HL-60/S4 treated with phorbol 12-myristate 13-acetate at 8.2 ng/mL for 4 days and 3 days (cell line): ENCODE data around the gene GPR75.
"Not testable (repeated sequence)": the region's sequence is repeated elsewhere in the genome, so short reads cannot be mapped to it uniquely, and the experiment has no call there.

Experiments
- in situ Hi-C: fragments of 300-500 bp; cut with MboI; formaldehyde crosslinking; loops from 2 replicates; pipeline ENCODE4 v1.15.0; 2022; ENCODE audit warnings: low sequenced_read_pairs

Gene GPR75

DNA sequence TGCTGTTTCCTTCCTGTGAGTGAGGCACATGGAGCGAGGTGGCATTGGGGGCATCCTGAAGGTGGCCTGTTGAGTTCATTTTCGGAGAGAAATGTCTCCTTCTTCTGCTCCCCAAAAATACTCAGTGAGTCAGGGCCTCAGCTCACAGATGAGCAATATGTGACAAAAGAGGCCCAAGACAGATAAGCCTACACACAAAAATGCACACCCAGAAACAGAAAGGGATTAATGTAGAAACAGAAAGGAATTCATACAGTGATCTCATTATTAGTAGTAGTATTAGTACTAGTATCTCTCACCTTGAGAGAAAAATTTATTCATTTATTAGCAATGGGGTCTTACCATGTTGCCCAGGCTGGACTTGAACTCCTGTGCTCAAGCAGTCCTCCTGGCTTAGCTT is 5.1 kb downstream of the GPR75 start:
- in situ Hi-C loops: no loop called here

DNA sequence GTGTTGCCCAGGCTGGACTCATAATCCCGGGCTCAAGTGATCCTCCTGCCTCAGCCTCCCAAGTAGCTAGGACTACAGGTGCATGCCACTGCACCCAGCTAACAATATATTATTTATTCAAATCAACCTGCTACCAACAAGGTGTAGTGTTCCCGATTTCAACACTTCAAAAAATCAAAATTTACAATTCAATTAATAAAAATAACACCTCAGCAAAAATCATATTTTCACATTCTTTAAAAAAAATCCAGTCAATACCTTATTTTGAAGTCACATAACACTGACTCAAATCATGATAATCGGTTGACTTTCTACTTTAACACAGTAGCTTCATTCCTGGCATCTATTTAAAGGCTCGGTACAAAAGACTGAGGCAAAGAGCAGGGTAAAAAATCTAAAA is 7.2 kb downstream of the GPR75 start:
- in situ Hi-C loops: no loop called here

DNA sequence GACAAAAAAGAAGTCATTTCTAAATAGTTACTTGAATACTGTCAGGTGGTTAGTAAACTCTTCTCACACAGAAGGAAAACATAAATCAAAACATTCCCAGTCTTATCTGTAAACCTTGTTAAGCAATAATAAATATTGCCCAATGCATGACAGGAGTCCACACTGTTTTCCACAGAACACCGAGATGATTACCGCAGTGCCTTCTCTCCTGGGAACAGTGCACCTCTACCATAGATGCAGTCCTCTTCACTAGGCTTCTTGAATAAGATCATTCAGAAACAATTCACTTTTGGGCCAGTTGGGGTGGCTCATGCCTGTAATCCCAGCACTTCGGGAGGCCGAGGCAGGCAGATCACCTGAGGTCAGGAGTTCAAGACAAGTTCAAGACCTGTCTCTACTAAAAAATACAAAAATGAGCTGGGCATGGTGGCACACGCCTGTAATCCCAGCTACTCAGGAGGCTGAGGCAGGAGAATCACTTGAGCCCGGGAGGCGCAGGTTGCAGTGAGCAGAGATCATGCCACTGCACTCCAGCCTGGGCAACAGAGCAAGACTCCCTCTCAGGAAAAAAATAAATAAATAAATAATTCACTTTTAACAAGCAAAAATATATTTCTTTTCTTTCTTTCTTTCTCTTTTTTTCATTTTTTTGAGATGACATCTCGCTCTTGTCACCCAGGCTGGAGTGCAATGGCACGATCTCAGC is 8.6 kb downstream of the GPR75 start:
- in situ Hi-C loops: not testable (repeated sequence)

- in situ Hi-C loops: no loop called here
Measured at GRCh38 chr2:53848062-53848461, 11.7 kb downstream of the GPR75 start.

- in situ Hi-C loops: no loop called here
Measured at GRCh38 chr2:53843595-53843994, 16.2 kb downstream of the GPR75 start.

- in situ Hi-C loops: no loop called here
Measured at GRCh38 chr2:53842891-53843290, 16.9 kb downstream of the GPR75 start.

DNA sequence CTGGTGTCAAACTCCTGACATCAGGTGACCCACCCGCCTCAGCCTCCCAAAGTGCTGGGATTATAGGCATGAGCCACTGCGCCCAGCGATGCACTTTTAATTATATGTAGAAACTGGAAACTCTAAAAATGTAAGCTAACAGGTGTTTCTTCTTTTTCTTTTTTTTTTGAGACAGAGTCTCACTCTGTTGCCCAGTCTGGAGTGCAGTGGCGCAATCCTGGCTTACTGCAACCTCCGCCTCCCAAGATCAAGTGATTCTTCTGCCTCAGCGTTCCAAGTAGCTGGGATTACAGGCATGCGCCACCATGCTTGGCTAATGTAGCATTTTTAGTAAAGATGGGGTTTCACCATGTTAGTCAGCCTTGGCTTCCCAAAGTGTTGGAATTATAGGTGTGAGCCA is 18.1 kb downstream of the GPR75 start:
- in situ Hi-C loops: not testable (repeated sequence)

- in situ Hi-C loops: no loop called here
Measured at GRCh38 chr2:53840580-53840979, 19.2 kb downstream of the GPR75 start.

DNA sequence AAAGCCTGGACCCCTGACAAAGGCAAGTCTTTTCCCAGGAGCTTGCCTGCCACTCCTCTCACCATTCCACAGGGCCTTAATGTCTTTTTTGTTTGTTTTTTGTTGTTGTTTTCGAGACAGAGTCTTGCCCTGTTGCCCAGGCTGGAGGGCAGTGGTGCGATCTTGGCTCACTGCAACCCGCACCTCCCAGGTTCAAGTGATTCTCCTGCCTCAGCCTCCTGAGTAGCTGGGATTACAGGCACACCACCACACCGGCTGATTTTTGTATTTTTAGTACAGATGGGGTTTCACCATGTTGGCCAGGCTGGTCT is 29.8 kb downstream of the GPR75 start:
- in situ Hi-C loops: not testable (repeated sequence)

- in situ Hi-C loops: no loop called here
Measured at GRCh38 chr2:53829273-53829979, 30.3 kb downstream of the GPR75 start.

GRCh38 chr2:53828331-53828730 is 31.4 kb downstream of the GPR75 start:
- in situ Hi-C loops: no loop called here

- in situ Hi-C loops: no loop called here
Measured at GRCh38 chr2:53827398-53828175, 32.2 kb downstream of the GPR75 start.

DNA sequence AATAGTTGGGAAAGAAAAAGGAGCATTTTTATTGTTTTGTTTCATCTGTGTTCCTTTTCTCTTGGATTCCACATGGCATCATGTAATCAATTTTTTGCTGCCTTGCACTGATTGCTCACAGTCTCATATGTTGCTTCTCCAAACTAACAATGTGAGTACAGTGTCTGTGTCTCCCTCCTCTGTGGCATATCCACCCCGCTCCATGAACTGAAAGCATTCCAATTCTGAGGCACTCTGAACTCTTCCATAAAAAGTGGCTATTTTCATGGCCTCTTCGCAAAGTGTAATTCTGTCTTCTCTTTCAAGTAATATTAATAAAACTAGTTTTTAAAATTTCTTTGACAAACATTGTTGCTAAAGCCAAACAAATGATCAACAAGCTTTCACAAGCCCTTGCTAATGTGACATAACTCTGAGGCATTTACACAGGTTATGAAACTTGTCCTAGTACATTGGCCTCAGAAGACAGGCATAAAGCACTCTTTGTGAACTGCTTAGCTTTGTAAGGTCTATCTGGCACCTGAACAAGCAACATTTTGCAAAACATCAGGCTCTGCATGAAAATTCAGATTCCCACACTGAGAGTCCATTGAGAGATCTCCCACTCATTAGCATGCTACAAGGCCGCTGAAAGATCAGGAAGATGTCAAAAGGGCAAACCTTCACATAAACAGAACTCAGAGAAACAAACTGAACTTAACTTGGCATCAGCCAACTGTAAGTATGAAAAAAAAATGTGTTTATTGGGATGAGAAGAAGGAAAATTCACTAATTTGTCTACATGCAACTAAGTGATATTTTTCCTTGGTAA is 33.0 kb downstream of the GPR75 start:
- in situ Hi-C loops: no loop called here

- in situ Hi-C loops: no loop called here
Measured at GRCh38 chr2:53826030-53826410, 33.7 kb downstream of the GPR75 start.

GRCh38 chr2:53823639-53824038 is 36.1 kb downstream of the GPR75 start:
- in situ Hi-C loops: not testable (repeated sequence)

DNA sequence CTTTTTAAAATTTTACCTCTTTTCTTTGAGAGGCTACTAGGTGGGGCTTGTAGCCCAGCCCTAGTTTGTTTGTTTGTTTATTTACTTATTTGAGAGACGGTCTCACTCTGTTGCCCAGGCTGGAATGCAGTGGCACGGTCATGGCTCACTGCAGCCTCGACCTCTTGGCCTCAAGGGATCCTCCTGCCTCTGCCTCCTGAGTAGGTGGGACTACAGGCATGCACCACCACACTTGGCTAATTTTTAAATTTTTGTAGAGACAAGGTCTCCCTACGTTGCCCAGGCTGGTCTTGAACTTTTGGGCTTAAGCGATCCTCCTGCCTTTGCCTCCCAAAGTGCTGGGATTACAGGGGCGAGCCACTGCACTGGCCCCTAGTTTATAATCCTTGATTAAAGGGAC is 38.0 kb downstream of the GPR75 start:
- in situ Hi-C loops: no loop called here

- in situ Hi-C loops: no loop called here
Measured at GRCh38 chr2:53820711-53821110, 39.1 kb downstream of the GPR75 start.

DNA sequence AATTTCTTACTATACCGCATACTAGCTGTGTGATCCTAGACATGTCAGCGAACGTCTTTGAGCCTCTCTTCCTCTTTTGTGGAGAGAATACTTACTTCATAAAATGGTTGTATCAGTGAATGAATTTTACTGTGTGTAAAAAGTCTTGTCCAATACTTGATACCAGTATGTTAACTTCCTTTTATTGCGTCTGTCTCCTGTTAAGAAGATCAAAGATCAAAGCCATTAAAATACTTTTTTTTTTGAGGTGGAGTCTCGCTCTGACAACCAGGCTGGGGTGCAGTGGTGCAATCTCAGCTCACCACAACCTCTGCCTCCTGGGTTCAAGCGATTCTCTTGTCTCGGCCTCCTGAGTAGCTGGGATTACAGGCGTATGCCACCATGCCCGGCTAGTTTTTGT is 39.7 kb downstream of the GPR75 start:
- in situ Hi-C loops: no loop called here

DNA sequence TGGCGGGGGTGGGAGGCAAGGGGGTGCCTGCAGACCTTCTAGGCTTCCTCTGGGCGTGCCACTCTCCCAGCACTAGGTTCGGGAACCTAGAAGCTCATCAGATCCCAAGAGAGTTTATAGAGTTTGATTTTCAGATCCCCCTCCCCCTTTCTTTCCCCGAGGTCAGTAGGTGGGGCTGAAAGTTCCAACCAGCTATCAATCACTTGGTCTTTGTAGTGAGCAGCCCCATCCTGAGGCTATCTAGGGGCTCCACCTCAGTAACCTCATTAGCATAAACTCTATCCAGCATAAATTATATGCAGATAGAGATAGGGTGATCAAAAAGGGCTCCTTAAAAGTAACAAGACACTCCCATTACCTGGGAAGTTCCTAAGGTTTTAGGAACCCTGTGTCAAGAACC is 40.1 kb downstream of the GPR75 start:
- in situ Hi-C loops: no loop called here

DNA sequence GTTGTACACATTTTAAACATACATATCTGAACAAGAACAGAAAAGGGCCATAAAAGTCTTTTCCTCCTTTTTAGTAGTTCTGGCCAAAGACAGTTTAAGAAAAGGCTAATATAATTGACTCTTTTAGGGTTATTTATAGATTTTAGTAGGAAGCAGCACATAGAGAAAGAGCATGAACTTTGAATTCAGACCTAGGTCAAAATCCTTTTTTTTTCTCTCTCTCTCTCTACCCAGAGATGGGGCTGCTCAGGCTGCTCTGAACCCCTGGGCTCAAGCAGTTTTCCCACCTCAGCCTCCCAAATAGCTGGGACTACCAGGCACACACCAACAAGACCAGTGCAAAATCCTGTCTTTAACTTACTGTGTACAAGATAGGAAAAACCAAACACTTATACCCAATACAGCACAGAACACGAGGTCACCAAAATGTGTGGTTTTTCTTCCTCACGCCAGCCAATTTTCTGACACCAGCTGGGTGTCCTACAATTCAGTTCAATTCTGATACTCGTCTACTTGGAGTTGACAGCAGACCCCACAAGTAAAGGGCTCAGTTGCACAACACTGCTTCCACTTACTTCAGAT is 40.8 kb downstream of the GPR75 start:
- in situ Hi-C loops: no loop called here

DNA sequence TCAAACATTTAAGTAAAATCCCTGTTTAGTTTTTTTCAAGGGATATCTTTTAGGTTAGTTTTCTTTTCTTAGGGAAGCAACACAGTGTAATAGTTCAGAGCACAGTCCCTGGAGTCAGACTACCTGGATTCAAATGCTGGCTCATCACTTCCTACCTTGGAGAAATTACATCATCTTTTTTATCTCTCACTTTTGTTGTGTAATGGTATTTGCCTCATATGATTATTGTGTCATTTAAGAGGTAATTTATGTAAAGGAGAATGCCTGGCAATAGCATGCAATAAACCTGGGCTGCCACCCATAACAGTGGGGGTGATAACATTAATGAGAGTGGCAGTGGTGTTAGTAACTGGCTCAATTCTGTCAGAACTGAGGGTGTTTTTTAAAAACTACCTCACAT is 46.6 kb downstream of the GPR75 start:
- in situ Hi-C loops: no loop called here
